Ecto neural progenitor cell (in vitro differentiated cells): ENCODE measurements around the gene RFPL3.
A peak's percentile ranks its signal among the peaks of the same experiment; 100 is the strongest.
"Not testable (repeated sequence)": the region's sequence is repeated elsewhere in the genome, so short reads cannot be mapped to it uniquely, and the experiment has no call there.

Source experiments
- DNase-seq: peaks from one replicate; pipeline ENCODE4 v3.0.0-alpha.2; 2018; ENCODE audit warnings: low spot score

Gene RFPL3

GRCh38 chr22:32357567-32357966, at the start of gene RFPL3:
TSS of gene RFPL3 (plus strand) at chr22:32357867. CDS start at chr22:32358072, 205 bp downstream.
- DNase-seq, result not testable (repeated sequence)

DNA sequence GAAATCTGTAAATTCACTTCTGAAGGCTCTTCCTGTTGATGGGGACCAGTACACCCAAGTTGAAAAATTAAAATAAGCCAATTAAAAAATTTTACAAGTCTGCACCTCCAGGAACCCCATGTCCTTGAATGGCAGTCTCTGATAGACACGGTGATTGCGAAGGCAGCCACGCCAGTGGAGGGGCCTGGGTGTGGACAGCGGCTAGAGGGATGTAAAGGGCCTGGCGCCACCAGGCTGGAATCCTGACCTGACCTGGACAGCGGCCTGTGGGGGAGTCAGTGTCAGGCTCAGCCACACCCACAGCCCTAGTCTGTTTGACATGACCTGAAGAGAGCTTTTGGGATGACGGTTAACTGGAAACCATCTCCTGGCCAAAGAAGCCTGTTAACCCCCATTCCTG, 49.5 kb upstream of the RFPL3 start:
- no peak for DNase-seq

- DNase-seq, result no peak
Measured at GRCh38 chr22:32308934-32309333, 48.7 kb upstream of the RFPL3 start.

- peak; percentile 39 for DNase-seq
Measured at GRCh38 chr22:32309585-32310251, 47.9 kb upstream of the RFPL3 start.

DNA sequence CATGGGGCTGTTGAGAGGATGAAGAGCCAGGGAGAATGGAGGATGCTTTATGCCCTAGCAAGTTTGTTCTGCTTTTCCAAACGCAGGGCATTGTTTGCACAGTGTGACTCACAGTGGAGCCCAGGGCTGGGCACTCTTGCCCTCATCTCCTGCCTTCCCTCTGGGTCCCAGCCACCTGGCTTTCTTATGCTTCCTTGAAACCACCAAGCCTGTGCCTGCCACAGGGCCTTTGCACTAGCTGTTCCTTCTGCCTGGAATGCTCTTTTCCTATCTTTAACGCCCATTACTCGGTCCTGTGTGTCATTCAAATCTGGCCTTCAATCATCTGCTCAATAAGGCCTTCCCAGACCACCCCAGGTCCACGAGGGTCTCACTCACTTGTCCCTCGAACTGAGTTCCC, 46.9 kb upstream of the RFPL3 start:
- DNase-seq, result no peak

- DNase-seq, result peak; percentile 44
Measured at GRCh38 chr22:32311551-32312071, 46.1 kb upstream of the RFPL3 start.

DNA sequence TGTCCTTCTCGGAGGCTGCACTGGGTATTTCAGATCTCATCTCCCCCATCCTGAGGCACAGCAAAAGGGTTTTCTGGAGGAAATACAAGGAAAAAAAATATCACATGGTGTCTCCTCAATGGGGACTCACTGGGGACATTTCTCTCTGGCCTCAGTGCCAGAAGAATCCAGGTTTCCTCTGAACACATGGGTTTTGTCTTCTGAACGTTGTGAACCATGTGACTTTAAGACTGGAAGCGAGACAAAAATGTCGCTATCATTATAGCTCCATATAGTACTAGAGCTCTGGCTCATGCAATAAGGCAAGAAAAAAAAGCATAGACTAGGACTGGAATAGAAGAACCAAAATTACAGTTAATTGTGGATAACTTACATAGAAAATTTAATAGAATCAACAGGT, 44.9 kb upstream of the RFPL3 start:
- no peak for DNase-seq

GRCh38 chr22:32313532-32313931, 44.1 kb upstream of the RFPL3 start:
- DNase-seq, result no peak

- DNase-seq, result peak; percentile 12
Measured at GRCh38 chr22:32317524-32317923, 40.1 kb upstream of the RFPL3 start.

GRCh38 chr22:32318361-32318760, 39.3 kb upstream of the RFPL3 start:
- DNase-seq, result peak; percentile 11

DNA sequence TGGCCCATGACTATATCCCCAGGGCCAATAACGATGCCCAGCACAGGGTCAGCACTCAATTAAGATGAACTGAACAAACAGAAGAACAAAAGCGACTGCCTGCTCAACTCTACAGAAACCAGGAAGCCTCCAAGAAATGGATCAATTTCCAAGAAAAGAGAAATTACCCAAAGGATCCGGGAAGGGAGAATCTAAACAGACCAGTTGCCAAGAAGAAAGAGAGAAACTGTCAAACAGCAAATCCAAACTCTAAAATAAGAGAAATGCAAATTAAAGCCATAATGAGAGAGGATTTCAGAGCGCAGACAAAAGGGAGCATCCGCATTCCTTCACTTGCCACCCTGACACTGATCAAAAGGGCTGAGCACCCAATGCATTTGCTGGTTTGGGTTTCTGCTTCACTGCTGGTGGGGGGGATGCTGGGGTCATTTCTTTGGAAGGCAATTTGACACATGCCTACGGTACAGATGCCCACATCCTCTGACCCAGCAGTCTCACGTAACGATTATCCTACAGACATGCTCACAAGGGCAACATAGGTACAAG, 37.7 kb upstream of the RFPL3 start:
- peak; percentile 44 for DNase-seq

- DNase-seq, result peak; percentile 36
Measured at GRCh38 chr22:32322986-32323385, 34.7 kb upstream of the RFPL3 start.

DNA sequence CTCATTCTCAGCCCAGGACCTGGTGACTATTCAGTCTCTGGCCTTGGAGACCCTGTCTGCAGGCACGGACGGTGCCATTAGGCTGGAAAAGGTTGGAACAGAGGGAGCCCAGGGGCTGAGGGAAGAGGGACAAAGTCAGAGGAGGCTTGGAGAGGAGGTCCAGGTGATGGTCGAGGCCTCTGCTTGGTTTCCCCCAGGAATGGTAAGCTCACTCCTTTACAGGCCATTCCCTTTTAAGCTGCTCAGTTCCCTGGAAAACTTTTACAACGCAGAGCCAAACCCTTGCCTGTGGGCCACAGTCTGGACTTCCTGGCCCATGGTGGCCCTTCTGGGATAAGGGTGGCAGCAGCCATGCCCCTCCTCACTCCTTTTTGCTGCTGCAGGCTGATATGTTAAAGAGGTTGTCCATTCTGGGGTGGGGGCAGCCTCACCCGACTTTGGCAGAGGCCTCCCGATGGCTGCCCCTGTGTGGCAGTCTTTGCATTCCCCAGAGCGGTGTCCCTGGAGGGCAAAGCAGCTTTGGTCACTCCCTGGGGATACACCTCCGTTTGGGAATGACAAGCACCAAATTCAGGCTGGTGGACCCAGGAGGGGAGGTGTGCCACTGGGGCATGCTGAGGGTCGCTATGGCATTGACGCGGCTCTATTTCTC, 34.0 kb upstream of the RFPL3 start:
- DNase-seq, result peak; percentile 38

DNA sequence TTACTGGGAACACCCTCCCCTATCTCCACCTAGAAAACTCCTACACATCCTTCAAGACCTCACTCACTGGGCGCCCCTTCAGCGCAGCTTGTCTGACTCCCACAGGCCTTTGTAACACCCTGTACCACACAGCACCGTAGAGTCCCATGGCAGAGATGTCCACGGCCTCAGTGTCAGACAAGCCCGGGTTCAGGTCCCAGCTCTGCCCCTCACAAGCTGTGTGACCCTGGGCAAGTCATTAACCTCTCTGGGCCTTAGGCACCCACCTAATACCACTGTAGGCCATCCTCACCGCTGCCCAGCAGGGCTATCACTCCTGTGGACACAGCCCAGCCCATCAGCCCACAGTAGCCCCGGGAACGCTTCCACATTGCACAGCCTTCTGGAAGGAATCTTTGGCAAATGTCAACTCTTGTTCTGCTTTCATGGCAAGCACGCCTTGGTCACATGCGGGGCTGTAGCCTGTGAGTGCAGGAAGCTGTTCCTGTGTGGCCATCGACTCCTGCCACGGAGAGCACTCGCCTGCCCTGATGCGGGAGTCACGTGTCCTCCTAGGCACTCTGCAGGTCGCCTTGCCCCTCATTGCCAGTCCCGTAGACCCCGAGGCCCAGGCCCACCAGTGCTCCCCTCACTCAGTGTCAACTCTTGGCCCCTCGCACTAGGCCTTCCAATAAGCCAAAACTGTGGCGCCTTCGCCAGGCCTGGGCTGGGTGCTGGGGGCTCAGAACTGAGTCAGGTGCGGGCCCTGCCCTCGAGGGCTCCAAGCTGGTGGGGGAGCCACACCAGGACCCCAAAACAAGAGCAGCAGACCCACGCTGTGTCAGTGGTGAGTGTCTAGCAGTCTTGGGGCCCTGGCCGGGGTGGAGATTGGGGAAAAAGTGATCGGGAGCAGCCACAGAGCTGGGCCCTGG, 32.9 kb upstream of the RFPL3 start:
- DNase-seq, result peak; percentile 27

- peak; percentile 41 for DNase-seq
Measured at GRCh38 chr22:32325416-32325801, 32.3 kb upstream of the RFPL3 start.

DNA sequence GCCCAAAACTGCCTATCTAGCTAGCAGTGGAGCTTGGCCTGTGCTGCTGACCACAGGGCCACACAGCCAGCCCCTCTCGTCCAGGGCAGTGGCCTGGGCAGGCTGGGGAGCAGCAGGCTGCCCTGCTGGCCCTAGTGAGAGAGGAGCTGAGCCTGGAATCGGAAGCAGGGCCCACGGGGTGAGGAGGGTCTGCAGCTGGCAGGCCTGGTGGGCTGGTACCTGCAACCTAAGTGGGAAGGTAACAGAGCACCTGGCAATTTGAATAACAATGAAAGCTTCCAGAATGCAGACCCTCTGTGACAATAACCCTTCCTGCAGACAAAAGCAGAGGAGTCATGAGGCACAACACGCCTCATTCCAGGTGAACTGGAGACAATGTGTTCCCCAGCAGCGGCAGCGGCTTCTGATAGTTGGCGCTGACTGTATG, 31.8 kb upstream of the RFPL3 start:
- peak; percentile 38 for DNase-seq

DNA sequence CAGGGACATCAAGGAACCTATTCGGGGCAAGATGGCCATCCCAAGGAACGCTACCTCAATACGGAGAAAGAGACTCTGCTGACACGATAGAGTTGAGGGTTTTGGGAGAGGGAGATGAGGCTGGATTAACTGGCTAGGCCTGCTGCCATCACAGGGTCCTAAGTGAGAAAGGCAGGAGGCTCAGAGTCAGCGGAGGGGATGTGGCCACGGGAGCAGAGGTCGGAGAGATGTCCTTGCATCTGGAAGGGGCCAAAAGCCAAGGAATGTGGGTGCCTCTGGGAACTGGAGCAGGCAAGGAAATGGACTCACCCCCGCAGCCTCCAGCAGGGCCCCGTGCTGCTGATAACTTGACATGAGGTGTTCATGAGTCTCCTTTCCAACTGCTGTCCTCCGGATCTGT, 31.0 kb upstream of the RFPL3 start:
- DNase-seq, result peak; percentile 23

DNA sequence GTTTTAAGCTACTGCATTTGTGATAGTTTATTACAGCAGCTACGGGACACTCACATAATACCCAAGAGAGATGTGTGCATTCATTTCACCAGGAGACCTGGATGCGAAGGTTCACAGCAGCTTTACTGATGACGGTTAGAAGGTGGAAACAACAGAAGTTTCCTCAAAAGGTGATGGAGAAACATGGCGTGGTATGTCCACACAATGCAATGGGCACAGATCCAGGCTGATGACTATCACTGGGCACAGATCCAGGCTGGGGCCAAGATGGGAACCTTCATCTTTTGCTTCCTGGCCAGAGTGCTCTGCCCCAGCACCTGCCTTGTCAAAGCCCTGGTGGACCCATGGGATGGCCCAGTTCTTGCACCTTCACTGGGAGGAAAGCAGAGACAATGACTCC, 30.6 kb upstream of the RFPL3 start:
- DNase-seq, result peak; percentile 18

DNA sequence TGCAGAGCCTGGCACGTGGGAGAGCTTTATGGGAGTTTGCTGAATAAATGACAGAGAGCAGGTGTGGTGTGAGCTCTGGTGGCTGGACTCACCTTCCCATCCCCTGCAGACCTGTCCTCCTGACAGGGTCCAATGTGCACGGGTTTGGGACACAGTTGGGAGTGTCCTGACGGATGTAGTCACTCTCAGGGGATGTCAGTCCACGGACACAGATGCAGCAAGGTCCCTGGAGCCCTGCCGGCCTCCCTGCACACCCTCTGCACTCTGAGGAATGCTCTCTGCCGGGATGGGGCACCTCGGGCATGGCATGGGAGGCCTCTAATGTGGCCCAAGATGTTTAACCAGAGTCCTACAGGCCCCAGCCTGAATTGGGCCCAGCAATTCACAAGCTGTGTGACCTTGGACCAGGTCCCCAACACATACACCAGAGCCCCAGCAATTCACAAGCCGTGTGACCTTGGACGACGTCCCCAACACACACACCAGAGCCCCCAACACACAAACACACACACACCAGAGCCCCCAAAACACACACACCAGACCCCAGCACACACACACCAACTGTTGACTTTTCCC, 30.0 kb upstream of the RFPL3 start:
- peak; percentile 28 for DNase-seq

DNA sequence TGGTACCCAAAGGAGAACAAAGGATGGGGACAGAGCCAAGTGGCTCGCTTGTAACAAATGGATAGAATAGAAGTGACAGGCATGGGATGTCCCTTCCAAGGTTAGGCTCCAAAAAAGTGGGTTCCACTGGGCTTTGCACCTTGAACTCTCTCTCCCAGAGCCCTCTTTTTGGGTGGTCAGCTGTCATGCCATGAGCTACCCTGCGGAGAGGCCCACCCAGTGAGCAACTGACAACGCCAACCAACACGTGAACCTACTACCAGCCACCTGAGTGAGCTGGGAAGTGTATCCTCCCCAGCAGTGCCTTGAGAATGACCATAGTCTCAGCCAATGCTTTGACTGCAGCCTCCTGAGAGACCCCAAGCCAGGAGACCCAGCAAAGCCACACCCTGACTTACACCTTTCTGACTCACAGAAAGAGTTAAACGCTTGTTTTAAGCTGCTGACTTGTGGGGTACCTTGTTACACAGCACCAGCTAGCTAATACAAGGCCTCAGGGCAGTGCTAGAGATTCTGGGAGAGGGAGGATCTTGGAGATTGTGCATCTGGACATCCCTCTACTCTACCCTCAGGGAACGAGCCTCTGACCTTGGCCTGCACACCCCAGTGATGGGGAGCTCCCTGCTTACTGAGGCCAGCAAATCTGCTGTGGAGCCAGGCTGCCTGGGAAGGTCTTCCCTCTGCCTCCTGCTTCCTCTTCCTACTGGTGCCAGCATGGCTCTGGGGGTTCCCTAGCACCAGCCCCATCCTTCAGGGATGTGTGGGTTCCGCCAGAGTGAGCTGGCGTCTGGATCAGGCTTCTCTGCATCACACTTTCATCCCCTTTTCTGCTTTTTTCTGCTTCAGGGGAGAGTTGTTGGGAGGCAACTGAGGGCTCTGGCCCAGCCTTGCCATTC, 29.1 kb upstream of the RFPL3 start:
- DNase-seq, result peak; percentile 29

DNA sequence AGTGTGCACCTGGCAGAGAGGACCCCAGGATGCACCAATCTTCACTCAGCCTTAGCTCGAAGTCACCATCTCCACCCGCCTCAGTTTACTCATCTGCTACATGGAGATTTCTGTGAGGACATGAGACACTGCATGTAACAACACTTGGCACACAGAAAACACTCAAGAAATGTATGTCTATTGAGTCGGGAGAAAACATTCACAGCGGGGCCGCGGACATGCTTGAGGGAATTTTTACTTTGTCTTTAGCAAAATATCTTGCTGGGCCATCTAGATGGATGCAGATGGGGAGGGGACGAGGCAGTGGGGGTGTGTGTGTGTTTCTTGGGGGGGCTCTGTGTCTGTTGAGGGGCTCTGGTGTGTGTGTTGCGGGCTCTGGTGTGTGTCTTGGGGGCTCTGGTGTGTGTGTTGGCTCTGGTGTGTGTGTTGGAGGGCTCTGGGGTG, 28.4 kb upstream of the RFPL3 start:
- no peak for DNase-seq
